Small intestine (tissue), 7 donors: Measurements from ENCODE around the gene DTD1. TPM values are rescaled to one million over a fixed set of nuclear protein-coding genes. Genes with fewer than 3 reads are reported as not detected.
A peak's percentile ranks its signal among the peaks of the same experiment; 100 is the strongest.

ENCODE experiments used
- DNase-seq, 2 donors: peaks; one replicate each; pipeline versions ENCODE4 v3.0.0 to v3.0.0-alpha.2; 2013
- FAIRE-seq: peaks from 2 replicates; lab custom pipeline; 2012; peaks lifted over from hg19 to GRCh38; lab: Jason Lieb, UNC
- H3K27ac ChIP-seq, 3 donors: one replicate each; pipeline ENCODE4 v1.5.1; 2013; ENCODE audit warnings: low read length in 2 of 3, mild to moderate bottlenecking in 2 of 3, control low read depth in 1 of 3, inconsistent platforms in 1 of 3, low read depth in 1 of 3, moderate library complexity in 1 of 3
- H3K27me3 ChIP-seq, 3 donors: one replicate each; pipeline ENCODE4 v1.6.1; 2013; ENCODE audit warnings: low read length in 3 of 3, inconsistent platforms in 1 of 3; ENCODE audit not compliant: control insufficient read depth in 3 of 3, insufficient read depth in 3 of 3
- H3K36me3 ChIP-seq, 3 donors: one replicate each; pipeline ENCODE4 v1.6.1; 2013; ENCODE audit warnings: low read length in 3 of 3, inconsistent platforms in 1 of 3, low read depth in 1 of 3, mild to moderate bottlenecking in 1 of 3, moderate library complexity in 1 of 3; ENCODE audit not compliant: control insufficient read depth in 3 of 3, insufficient read depth in 2 of 3
- H3K4me1 ChIP-seq, 3 donors: one replicate each; pipeline ENCODE4 v1.6.1; 2013; ENCODE audit warnings: low read length in 2 of 3, inconsistent platforms in 1 of 3, low read depth in 1 of 3, mild to moderate bottlenecking in 1 of 3, moderate library complexity in 1 of 3; ENCODE audit not compliant: control insufficient read depth in 3 of 3, insufficient read depth in 2 of 3
- H3K4me3 ChIP-seq, 3 donors: one replicate each; pipeline ENCODE4 v1.5.1; 2013; ENCODE audit warnings: low read length in 3 of 3, control low read depth in 1 of 3, inconsistent platforms in 1 of 3, low read depth in 1 of 3, mild to moderate bottlenecking in 1 of 3, moderate library complexity in 1 of 3
- H3K9me3 ChIP-seq, 2 donors: one replicate each; pipeline ENCODE4 v1.6.1; 2013; ENCODE audit warnings: low read depth in 1 of 2, low read length in 1 of 2; ENCODE audit not compliant: control insufficient read depth in 2 of 2, insufficient read depth in 1 of 2
- WGBS, 3 donors: extraction: QIAGEN DNeasy Blood & Tissue Kit; methylation state at CpG; one replicate each; pipeline ENCODE4 v1.1.7; 2013; 5-methylcytosine and 5-hydroxymethylcytosine counted together
- polyA plus RNA-seq, 4 donors: library from polyadenylated mRNA; stranded (reverse) in 3 of 4; unstranded in 1 of 4; fragments of 200-250 nt in 3 of 4; fragments of 120-200 nt in 1 of 4; gene quantifications; one replicate each; pipeline versions ENCODE4 v1.2.1 to v1.2.3, GENCODE V29; 2013
- donor health status: healthy with polysubstance abuse.
- donor health status: control.
- donor health status: control.
- donor health status: Bipolar disorder and iron deficiency.
- donor health status: healthy.

Gene DTD1
- polyA plus RNA-seq, 4 donors: 9.6 to 25.8 (median 16.1) TPM

DNA sequence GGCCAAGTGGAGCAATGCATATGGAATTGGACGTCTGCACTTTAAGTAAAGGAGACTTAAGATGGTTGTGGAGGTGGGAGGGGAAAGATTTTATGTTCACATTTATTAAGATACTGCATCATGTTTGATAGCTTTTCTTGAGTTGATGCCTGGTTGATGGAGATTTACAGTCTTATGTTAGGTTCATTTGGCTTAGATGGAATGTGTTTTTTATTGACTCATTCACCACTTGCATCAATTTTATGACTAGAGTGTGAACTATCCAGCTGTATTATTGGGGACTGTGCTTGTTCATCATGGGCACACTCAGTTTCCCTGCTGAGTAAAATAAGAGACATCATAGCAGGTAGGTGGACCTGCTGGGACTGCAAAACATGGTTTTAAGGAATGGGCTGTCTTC is 134.5 kb downstream of the DTD1 start:
- H3K36me3 ChIP-seq: no peaks in the 10 kb centered on the region
- no peak for FAIRE-seq

DNA sequence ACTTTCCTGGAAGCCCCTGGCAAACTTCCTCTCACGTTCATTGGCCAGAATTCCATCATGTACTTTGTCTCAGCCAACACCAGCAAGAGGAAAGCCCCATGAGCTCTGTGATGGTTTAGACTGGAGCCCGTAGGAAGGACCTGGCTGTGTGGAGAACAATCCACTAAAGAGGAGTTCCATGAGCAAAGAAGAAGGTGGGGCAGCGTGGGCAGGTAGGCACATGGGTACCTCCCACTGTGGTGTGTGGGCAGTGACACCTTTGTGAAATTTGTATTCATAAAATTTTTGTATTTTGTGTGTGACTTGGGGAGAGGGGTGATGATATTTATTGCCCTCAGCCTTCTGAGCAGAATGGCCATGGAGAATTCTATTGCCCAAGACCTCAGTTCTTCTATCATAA is 136.2 kb downstream of the DTD1 start:
- H3K9me3 ChIP-seq: no peaks in the 10 kb centered on the region
- DNase-seq: no peak
- no peaks in the 10 kb centered on the region for H3K36me3 ChIP-seq
- H3K27ac ChIP-seq: no peak overlapping the region
- H3K4me3 ChIP-seq: no peak overlapping the region
- 92 to 94% (median 93%) methylated on average over 3 of the region's 3 CpGs for WGBS, 3 donors
- H3K4me1 ChIP-seq: peaks cover 0 to 2% (median 2%) of the 10 kb centered on the region in 3 donors
- no peaks in the 10 kb centered on the region for H3K27me3 ChIP-seq
- no peak for FAIRE-seq

More for the DNA sequence above, 134.5 kb downstream of the DTD1 start:
- Histone ChIP-seq H3K27me3 (no peaks in the 10 kb centered on the region), H3K4me3 (no peak overlapping the region), H3K27ac (no peak overlapping the region), H3K9me3 (no peaks in the 10 kb centered on the region), H3K4me1 (peaks cover 0 to 2% (median 0%) of the 10 kb centered on the region in 3 donors)
- no peak for DNase-seq
- WGBS, 3 donors: 89 to 93% (median 90%) methylated on average over 1 of the region's 1 CpG

DNA sequence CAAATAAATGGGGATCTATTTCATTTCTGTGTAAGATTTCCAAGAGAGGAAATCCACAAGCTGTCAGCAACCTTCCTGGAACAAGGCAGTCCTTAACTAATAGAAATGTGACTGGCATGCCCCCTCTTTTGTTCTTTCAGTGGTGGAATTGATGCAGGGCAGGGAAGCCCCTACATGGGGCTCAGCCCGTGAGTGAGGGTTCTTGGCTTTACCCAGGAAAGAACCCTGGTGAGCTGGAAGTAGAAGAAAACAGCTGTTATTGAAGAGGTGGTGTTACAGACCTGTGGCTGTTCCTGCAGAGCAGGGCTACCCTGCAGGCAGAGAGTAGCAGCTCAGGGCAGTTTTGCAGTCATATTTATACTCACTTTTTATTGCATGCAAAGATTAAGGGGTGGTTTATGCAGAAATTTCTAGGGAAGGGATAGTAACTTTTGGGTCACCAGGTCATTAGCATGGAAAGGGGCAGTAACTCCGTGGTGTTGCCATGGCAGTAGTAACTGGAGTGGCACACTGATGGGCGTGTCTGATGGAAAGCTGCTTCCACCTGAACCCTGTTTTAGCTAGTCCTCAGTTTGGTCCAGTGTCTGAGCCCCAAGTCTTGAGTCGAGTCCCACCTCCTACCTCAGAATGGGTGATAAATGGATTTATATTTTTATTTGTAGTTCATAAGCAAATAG is 137.1 kb downstream of the DTD1 start:
- Histone ChIP-seq H3K9me3 (no peaks in the 10 kb centered on the region), H3K27me3 (no peaks in the 10 kb centered on the region), H3K4me1 (peaks cover 0 to 2% (median 2%) of the 10 kb centered on the region in 3 donors), H3K4me3 (no peak overlapping the region), H3K36me3 (no peaks in the 10 kb centered on the region), H3K27ac (no peak overlapping the region)
- 71 to 76% (median 74%) methylated on average over 4 of the region's 4 CpGs for WGBS, 3 donors
- no peak for FAIRE-seq
- no peak for DNase-seq

DNA sequence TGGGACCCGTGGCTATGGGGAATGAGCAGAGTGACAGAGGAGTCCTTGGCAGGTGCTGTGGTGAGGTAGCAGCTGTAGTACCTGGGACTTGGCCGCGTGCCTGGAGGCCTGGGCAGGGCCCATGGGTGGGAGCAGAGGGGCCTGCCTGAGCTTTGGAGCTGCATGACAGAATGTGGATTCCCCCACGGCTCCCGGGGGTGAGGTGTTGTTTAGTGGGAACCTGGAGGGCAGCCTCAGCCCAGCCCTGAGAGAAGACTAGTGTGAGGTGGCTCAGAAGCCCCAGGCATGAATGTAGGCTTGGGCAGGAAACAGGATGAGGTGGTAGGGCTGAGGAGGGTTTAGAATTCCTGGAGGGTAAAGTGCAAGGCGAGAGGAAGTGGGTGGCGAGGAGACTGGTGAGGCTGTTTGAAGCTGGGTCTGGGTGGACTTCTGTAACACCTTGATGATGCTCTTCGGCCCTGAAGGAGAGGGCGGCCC is 139.2 kb downstream of the DTD1 start:
- DNase-seq (peak in 1 of 2 donors; percentile 64), FAIRE-seq (no peak)
- H3K4me3 ChIP-seq: no peak overlapping the region
- H3K36me3 ChIP-seq: no peaks in the 10 kb centered on the region
- H3K27ac ChIP-seq: no peak overlapping the region
- no peaks in the 10 kb centered on the region for H3K9me3 ChIP-seq
- peaks cover 0 to 2% (median 2%) of the 10 kb centered on the region in 3 donors for H3K4me1 ChIP-seq
- WGBS, 3 donors: 19 to 65% (median 44%) methylated on average over 9 of the region's 9 CpGs
- no peaks in the 10 kb centered on the region for H3K27me3 ChIP-seq

DNA sequence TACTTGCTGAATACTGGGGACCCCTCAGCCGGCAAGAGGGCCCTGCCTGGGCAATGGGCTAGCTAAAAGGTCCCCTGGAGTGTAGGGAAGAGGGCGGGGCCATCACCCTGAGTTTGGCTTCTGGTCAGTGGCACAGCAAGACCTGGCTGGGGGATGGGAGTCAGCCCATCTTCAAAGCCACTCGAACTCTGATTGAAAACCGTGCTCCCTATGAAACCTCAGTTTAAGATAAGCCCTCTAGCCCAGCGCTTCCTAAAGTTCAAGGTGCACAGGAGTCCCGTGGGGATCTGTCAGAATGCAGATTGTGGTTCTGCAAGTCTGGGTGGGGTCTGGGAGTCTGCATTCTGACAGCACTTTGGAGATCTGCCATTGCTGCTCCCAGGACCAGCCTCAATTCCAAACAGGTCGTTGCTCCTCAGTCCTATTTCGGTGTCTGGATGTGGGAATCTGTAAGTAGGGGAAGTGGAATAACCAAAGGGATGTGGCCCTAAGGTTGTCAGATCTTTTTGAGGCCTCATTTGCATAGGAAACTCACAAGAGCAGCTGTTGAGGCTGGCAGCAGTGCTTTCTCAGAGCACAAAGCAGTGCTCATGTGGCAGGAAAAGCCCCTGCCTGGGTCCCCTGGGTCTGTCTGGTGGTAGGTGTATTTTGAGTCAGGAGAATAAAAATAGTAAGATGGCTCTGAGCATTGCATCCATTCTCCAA is 140.5 kb downstream of the DTD1 start:
- Histone ChIP-seq H3K4me3 (no peak overlapping the region), H3K9me3 (no peaks in the 10 kb centered on the region), H3K36me3 (no peaks in the 10 kb centered on the region), H3K4me1 (peaks cover 0 to 4% (median 2%) of the 10 kb centered on the region in 3 donors), H3K27me3 (no peaks in the 10 kb centered on the region), H3K27ac (no peak overlapping the region)
- no peak for FAIRE-seq
- 35 to 56% (median 45%) methylated on average over 8 of the region's 8 CpGs for WGBS, 3 donors
- DNase-seq: peak in 1 of 2 donors; percentile 44

DNA sequence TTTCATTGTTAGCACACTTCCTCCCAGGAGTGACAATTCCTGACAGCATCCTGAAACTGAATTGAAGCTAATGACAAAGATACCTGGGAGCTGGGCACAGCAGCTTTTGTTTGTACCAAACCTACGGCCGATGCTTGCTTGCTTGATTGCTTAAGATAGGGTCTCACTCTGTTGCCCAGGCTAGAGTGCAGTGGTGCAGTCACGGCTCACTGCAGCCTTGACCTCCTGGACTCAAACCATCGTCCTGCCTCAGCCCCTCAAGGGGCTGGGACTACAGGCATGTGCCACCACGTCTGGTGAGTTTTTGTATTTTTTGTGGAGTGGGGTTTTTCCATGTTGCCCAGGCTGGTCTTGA is 141.0 kb downstream of the DTD1 start:
- Histone ChIP-seq H3K27ac (no peak overlapping the region), H3K36me3 (no peaks in the 10 kb centered on the region), H3K4me1 (peaks cover 0 to 4% (median 2%) of the 10 kb centered on the region in 3 donors), H3K27me3 (no peaks in the 10 kb centered on the region), H3K9me3 (no peaks in the 10 kb centered on the region), H3K4me3 (no peak overlapping the region)
- DNase-seq (no peak), FAIRE-seq (no peak)
- 67 to 79% (median 76%) methylated on average over 5 of the region's 5 CpGs for WGBS, 3 donors

DNA sequence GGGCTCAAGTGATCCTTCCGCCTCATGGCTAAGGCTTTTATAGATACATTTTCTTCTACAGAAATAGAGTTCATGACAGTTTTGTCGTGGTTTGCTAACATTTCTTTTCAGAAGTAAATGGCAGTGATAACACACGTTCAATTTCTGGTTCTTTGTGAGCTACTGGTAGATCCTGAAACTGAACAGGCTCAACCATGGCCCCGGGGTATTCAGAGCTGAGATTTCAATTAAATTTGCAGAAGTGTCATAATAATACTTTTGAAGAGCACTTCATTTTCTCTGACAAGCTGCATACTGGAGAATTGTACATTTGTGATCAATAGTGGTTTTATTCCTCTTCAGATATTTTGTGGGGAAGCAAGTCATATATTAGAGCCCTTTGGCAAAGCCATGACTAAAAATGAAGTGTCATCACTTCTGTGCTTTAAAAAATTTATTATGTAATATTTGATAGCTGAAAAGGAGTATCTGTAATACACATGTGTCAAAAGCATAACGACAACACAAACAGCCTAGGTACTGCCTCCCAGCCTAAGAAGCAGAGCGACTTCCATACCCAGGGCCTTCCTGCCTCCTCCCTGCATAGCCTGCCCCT is 141.5 kb downstream of the DTD1 start:
- 90 to 94% (median 91%) methylated on average over 6 of the region's 6 CpGs for WGBS, 3 donors
- FAIRE-seq (no peak), DNase-seq (no peak)
- no peak overlapping the region for H3K27ac ChIP-seq
- no peak overlapping the region for H3K4me3 ChIP-seq
- no peaks in the 10 kb centered on the region for H3K9me3 ChIP-seq
- H3K27me3 ChIP-seq: no peaks in the 10 kb centered on the region
- no peaks in the 10 kb centered on the region for H3K36me3 ChIP-seq
- peaks cover 0 to 4% (median 2%) of the 10 kb centered on the region in 3 donors for H3K4me1 ChIP-seq

DNA sequence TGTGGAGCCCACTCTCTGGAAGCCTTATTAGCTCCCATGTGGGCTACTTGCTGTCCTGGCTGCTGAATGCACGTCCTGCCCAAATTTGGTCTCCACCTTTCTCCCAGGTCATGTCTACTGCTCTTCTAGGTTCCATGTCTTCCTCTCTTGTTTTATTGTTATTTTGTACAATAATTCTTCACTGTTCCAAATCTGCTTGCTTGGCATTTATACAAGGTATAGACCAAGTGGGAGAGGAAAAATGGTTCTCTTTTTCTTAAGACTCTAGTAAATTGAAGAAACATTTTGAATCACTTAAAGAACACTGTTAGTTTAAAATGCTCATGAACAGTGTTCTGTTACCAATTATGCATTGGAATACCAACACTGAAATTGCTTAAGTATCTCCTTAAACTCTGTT is 144.1 kb downstream of the DTD1 start:
- H3K36me3 ChIP-seq: no peaks in the 10 kb centered on the region
- H3K4me3 ChIP-seq: no peak overlapping the region
- H3K4me1 ChIP-seq: peaks cover 0 to 2% (median 2%) of the 10 kb centered on the region in 3 donors
- no peak for DNase-seq
- H3K9me3 ChIP-seq: no peaks in the 10 kb centered on the region
- FAIRE-seq: no peak
- 90 to 96% (median 91%) methylated on average over 1 of the region's 1 CpG for WGBS, 3 donors
- H3K27ac ChIP-seq: no peak overlapping the region
- no peaks in the 10 kb centered on the region for H3K27me3 ChIP-seq
